Stimulated activated CD4-positive, alpha-beta T cell treated with anti-CD3 and anti-CD28 coated beads, Interleukin-2, amount 100 ng/mL, for 4 hours (primary cell): ENCODE measurements around the gene LEFTY1.

Source experiments
- DNase-seq: peaks from one replicate; pipeline ENCODE4 v3.0.0-alpha.2; 2020; ENCODE audit warnings: low read depth

LEFTY1 gene

GRCh38 chr1:225915538-225915991, 26.6 kb upstream of the LEFTY1 start:
- no peak for DNase-seq

- DNase-seq = no peak
These were observed 26.0 kb upstream of the LEFTY1 start for GRCh38 chr1:225914947-225915346.

- no peak for DNase-seq
These were observed 25.4 kb upstream of the LEFTY1 start for GRCh38 chr1:225914391-225914790.

GRCh38 chr1:225911191-225912130, 22.5 kb upstream of the LEFTY1 start:
- DNase-seq = peak; percentile 51

GRCh38 chr1:225909477-225909876, 20.5 kb upstream of the LEFTY1 start:
- DNase-seq = no peak

- DNase-seq = no peak
These were observed 19.8 kb upstream of the LEFTY1 start for GRCh38 chr1:225908773-225909172.

GRCh38 chr1:225908013-225908640, 19.2 kb upstream of the LEFTY1 start:
- DNase-seq = no peak

- no peak for DNase-seq
These were observed 18.4 kb upstream of the LEFTY1 start for GRCh38 chr1:225907341-225907740.

GRCh38 chr1:225906467-225906866, 17.5 kb upstream of the LEFTY1 start:
- DNase-seq = no peak

- DNase-seq = no peak
These were observed 14.7 kb upstream of the LEFTY1 start for GRCh38 chr1:225903623-225904022.

- DNase-seq = no peak
These were observed 10.3 kb upstream of the LEFTY1 start for GRCh38 chr1:225899044-225899925.

- DNase-seq = no peak
These were observed 8.9 kb upstream of the LEFTY1 start for GRCh38 chr1:225897595-225898514.

- peak; percentile 57 for DNase-seq
These were observed 8.1 kb upstream of the LEFTY1 start for GRCh38 chr1:225896937-225897549.

- no peak for DNase-seq
These were observed 7.5 kb upstream of the LEFTY1 start for GRCh38 chr1:225896494-225896893.

GRCh38 chr1:225892307-225892706, 3.4 kb upstream of the LEFTY1 start:
- DNase-seq = no peak

- DNase-seq = no peak
These were observed 2.5 kb upstream of the LEFTY1 start for GRCh38 chr1:225891229-225891972.

- no peak for DNase-seq
These were observed 1.6 kb upstream of the LEFTY1 start for GRCh38 chr1:225890346-225891228.

GRCh38 chr1:225889743-225890142, 797 bp upstream of the LEFTY1 start:
- DNase-seq = no peak
